Measurements from ENCODE around the gene HAO1. TPM values are rescaled to one million over a fixed set of nuclear protein-coding genes. Genes with fewer than 3 reads are reported as not detected.

Gene HAO1
- total RNA-seq, 2 experiments from 2014 or later, result not detected

DNA sequence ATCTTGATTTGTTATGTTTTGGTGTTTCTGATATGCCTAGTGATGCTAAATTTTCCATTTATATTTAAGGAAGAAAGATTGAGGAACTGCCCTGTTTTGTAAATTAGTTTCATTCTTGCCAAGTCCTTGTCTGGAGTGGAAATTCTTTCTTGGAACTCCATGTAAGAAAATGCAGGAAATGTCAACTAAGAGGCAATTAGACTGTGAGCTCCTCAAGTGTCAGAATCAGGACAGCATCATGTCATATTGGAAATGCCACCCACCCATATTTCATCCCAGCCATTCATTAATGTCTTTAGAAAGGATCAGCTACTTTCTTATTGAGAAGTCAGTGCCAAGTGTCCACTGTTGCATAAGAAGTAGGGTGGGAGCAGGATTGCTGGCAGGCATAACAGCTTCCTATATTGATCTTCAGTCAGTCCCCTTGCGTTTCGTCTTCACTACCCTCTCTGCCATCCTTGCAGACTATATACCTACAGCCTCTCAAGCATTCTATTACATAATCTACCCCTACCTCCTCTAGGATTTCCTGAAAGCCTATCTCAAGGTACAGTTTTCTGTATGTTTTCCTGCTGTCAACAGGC, 42.4 kb downstream of the HAO1 start:
- no peaks in the 10 kb centered on the region for H3K4me1 Mint-ChIP-seq (ENCODE audit: low read depth)
- no peaks in the 10 kb centered on the region for H3K27me3 Mint-ChIP-seq
- CTCF ChIA-PET, result no interaction called here
- Histone ChIP-seq H3K36me3 (ENCODE audit: insufficient read depth, low read length) (no peaks in the 10 kb centered on the region), H3K27ac (ENCODE audit: low read depth in 1 of 2, low read length in 2 of 2) (no peak overlapping the region), H3K4me1 (ENCODE audit: insufficient read depth, low read length) (no peaks in the 10 kb centered on the region), H3K27me3 (ENCODE audit: control insufficient read depth in 1 of 2, insufficient read depth in 2 of 2, low read length in 2 of 2) (no peaks in the 10 kb centered on the region), H3K4me3 (ENCODE audit: low read length) (no peak overlapping the region), H3K9me3 (ENCODE audit: control insufficient read depth in 1 of 2, insufficient read depth in 1 of 2, low read length in 2 of 2) (no peaks in the 10 kb centered on the region)
- TF ChIP-seq, protein P1, sequence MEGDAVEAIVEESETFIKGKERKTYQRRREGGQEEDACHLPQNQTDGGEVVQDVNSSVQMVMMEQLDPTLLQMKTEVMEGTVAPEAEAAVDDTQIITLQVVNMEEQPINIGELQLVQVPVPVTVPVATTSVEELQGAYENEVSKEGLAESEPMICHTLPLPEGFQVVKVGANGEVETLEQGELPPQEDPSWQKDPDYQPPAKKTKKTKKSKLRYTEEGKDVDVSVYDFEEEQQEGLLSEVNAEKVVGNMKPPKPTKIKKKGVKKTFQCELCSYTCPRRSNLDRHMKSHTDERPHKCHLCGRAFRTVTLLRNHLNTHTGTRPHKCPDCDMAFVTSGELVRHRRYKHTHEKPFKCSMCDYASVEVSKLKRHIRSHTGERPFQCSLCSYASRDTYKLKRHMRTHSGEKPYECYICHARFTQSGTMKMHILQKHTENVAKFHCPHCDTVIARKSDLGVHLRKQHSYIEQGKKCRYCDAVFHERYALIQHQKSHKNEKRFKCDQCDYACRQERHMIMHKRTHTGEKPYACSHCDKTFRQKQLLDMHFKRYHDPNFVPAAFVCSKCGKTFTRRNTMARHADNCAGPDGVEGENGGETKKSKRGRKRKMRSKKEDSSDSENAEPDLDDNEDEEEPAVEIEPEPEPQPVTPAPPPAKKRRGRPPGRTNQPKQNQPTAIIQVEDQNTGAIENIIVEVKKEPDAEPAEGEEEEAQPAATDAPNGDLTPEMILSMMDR (IDR thresholded peaks at IDR 0.05), result no peak
- no peaks in the 10 kb centered on the region for H3K9me3 Mint-ChIP-seq
- intact Hi-C loops (cut with DNase I, micrococcal nuclease), result no loop called here
- H3K27ac Mint-ChIP-seq, result no peak overlapping the region
- POLR2A ChIA-PET, result no interaction called here
- no peaks in the 10 kb centered on the region for H3K36me3 Mint-ChIP-seq (ENCODE audit: low read depth)
- DNase-seq, result no peak
- ATAC-seq (ENCODE audit: poor library complexity), result no peak
- H3K4me3 Mint-ChIP-seq, result no peak overlapping the region

DNA sequence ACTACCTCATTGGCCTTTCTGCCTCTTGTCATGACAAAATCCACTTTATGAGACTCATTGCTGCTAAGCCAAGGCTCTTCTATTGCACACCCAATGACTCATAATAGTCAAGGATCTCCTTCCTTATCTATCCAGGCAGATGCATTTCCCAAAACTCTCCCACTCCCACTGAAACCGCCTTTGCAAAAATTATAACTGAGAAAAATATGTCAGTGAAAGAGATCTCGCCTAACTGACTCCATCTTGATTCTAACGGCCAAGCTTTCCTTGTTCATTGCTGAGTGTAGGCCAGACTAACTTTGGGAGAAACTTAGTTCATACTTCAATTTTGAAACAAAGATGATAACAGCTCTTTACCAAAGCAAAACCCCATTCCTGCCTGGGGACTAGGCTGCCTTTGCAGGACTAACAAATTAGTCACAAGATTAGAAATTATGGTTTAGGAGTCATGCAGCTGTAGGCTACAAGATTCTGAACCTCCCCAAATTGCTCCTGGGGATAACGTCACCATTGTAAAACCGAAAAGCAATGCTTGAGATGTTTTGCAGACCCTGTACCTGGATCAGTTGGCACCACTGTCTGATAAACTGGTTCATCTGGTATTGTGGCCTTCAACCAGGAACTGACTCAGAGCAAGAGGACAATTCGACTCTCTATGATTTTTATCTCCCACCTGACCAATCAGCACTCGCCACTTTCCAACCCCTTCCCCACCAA, 47.1 kb downstream of the HAO1 start:
- no peaks in the 10 kb centered on the region for H3K27me3 ChIP-seq (ENCODE audit: control insufficient read depth in 1 of 2, insufficient read depth in 2 of 2, low read length in 2 of 2)
- no peak overlapping the region for H3K27ac ChIP-seq (ENCODE audit: low read depth in 1 of 2, low read length in 2 of 2)
- TF ChIP-seq, protein P1 (IDR thresholded peaks at IDR 0.05), result no peak
- H3K9me3 ChIP-seq (ENCODE audit: control insufficient read depth in 1 of 2, insufficient read depth in 1 of 2, low read length in 2 of 2), result no peaks in the 10 kb centered on the region
- DNase-seq (no peak), ATAC-seq (ENCODE audit: poor library complexity) (no peak)
- H3K27ac Mint-ChIP-seq, result no peak overlapping the region
- ChIA-PET POLR2A (no interaction called here), CTCF (no interaction called here)
- intact Hi-C loops (cut with DNase I, micrococcal nuclease), result no loop called here
- no peaks in the 10 kb centered on the region for H3K36me3 Mint-ChIP-seq (ENCODE audit: low read depth)
- H3K27me3 Mint-ChIP-seq, result no peaks in the 10 kb centered on the region
- H3K4me1 Mint-ChIP-seq (ENCODE audit: low read depth), result no peaks in the 10 kb centered on the region
- H3K9me3 Mint-ChIP-seq, result no peaks in the 10 kb centered on the region
- no peak overlapping the region for H3K4me3 ChIP-seq (ENCODE audit: low read length)
- no peaks in the 10 kb centered on the region for H3K36me3 ChIP-seq (ENCODE audit: insufficient read depth, low read length)
- no peak overlapping the region for H3K4me3 Mint-ChIP-seq
- H3K4me1 ChIP-seq (ENCODE audit: insufficient read depth, low read length), result no peaks in the 10 kb centered on the region

DNA sequence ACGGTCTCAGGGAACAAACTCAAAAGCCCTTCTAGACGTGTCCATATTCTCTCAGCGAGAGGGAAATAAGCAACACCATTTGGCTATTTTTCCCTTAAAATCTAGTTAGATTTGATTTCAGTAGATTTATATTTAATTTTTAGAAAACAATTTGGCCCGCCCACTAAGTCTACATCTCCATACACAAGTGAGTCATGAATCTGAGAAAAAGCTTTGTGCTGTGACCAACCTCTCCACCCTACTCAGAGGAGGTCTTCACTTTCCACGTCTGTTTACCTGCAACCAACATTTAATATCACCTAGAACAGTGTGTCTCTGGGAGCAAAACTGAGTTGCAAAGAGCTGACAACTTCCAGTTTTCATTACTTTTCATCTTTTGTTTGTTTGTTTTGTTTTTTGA, 48.6 kb downstream of the HAO1 start:
- Histone ChIP-seq H3K27ac (ENCODE audit: low read depth in 1 of 2, low read length in 2 of 2) (no peak overlapping the region), H3K27me3 (ENCODE audit: control insufficient read depth in 1 of 2, insufficient read depth in 2 of 2, low read length in 2 of 2) (no peaks in the 10 kb centered on the region), H3K4me1 (ENCODE audit: insufficient read depth, low read length) (no peaks in the 10 kb centered on the region), H3K9me3 (ENCODE audit: control insufficient read depth in 1 of 2, insufficient read depth in 1 of 2, low read length in 2 of 2) (no peaks in the 10 kb centered on the region), H3K36me3 (ENCODE audit: insufficient read depth, low read length) (no peaks in the 10 kb centered on the region), H3K4me3 (ENCODE audit: low read length) (no peak overlapping the region)
- intact Hi-C loops (cut with DNase I, micrococcal nuclease), result no loop called here
- DNase-seq (no peak), ATAC-seq (ENCODE audit: poor library complexity) (no peak)
- no peaks in the 10 kb centered on the region for H3K27me3 Mint-ChIP-seq
- H3K36me3 Mint-ChIP-seq (ENCODE audit: low read depth), result no peaks in the 10 kb centered on the region
- CTCF ChIA-PET, result no interaction called here
- no peak overlapping the region for H3K27ac Mint-ChIP-seq
- H3K9me3 Mint-ChIP-seq, result no peaks in the 10 kb centered on the region
- TF ChIP-seq, protein P1 (IDR thresholded peaks at IDR 0.05), result no peak
- POLR2A ChIA-PET, result no interaction called here
- H3K4me1 Mint-ChIP-seq (ENCODE audit: low read depth), result no peaks in the 10 kb centered on the region
- no peak overlapping the region for H3K4me3 Mint-ChIP-seq
